NCI-H1417 treated with DMSO at 0.1 percent for 48 hours (cell line): Measurements from ENCODE around the gene C8G.

Source experiments
- DNase-seq: peaks from one replicate; lab custom pipeline; 2025; lab: John Stamatoyannopoulos, UW

C8G gene

GRCh38 chr9:136953771-136954269, 8.8 kb downstream of the C8G start:
- no peak for DNase-seq

- DNase-seq = no peak
Measured at GRCh38 chr9:136954270-136955083, 9.4 kb downstream of the C8G start.

GRCh38 chr9:136955202-136955942, 10.3 kb downstream of the C8G start:
- DNase-seq = no peak

- no peak for DNase-seq
Measured at GRCh38 chr9:136955943-136956335, 10.9 kb downstream of the C8G start.

GRCh38 chr9:136956604-136957003, 11.6 kb downstream of the C8G start:
- DNase-seq = no peak

GRCh38 chr9:136957461-136957860, 12.4 kb downstream of the C8G start:
- DNase-seq = no peak

- no peak for DNase-seq
Measured at GRCh38 chr9:136957901-136958300, 12.9 kb downstream of the C8G start.

GRCh38 chr9:136958473-136958872, 13.4 kb downstream of the C8G start:
- no peak for DNase-seq

GRCh38 chr9:136958898-136959850, 14.1 kb downstream of the C8G start:
- DNase-seq = no peak

- DNase-seq = no peak
Measured at GRCh38 chr9:136960212-136960937, 15.3 kb downstream of the C8G start.

GRCh38 chr9:136960938-136961275, 15.9 kb downstream of the C8G start:
- DNase-seq = no peak

- DNase-seq = no peak
Measured at GRCh38 chr9:136961279-136962065, 16.4 kb downstream of the C8G start.

- no peak for DNase-seq
Measured at GRCh38 chr9:136962163-136962562, 17.1 kb downstream of the C8G start.

- DNase-seq = no peak
Measured at GRCh38 chr9:136962701-136963248, 17.7 kb downstream of the C8G start.

- no peak for DNase-seq
Measured at GRCh38 chr9:136963341-136963740, 18.3 kb downstream of the C8G start.

GRCh38 chr9:136963751-136964150, 18.7 kb downstream of the C8G start:
- DNase-seq = no peak

- DNase-seq = no peak
Measured at GRCh38 chr9:136964171-136964689, 19.2 kb downstream of the C8G start.

- no peak for DNase-seq
Measured at GRCh38 chr9:136964833-136965422, 19.9 kb downstream of the C8G start.

- no peak for DNase-seq
Measured at GRCh38 chr9:136965771-136966484, 20.9 kb downstream of the C8G start.
